Coronary artery (tissue), 2 donors: Measurements from ENCODE around the gene CIP2A.
A peak's percentile ranks its signal among the peaks of the same experiment; 100 is the strongest.

ENCODE experiments used
- DNase-seq: peaks from one replicate; pipeline ENCODE4 v3.0.0-alpha.2; 2017; ENCODE audit warnings: low spot score
- H3K27ac ChIP-seq, 2 donors: fragments of 200-600 bp; sonication (generic); one replicate each; pipeline ENCODE4 v1.5.1; 2016 to 2019
- H3K4me3 ChIP-seq: fragments of 200-600 bp; sonication (generic); 2 replicates; pipeline ENCODE4 v1.5.1; 2016; ENCODE audit warnings: mild to moderate bottlenecking, moderate library complexity
- CTCF ChIP-seq: fragments of 200-600 bp; sonication (generic); IDR thresholded peaks from one replicate; pipeline ENCODE4 v1.5.1; 2019; ENCODE audit warnings: antibody characterized with exemption

CIP2A gene

DNA sequence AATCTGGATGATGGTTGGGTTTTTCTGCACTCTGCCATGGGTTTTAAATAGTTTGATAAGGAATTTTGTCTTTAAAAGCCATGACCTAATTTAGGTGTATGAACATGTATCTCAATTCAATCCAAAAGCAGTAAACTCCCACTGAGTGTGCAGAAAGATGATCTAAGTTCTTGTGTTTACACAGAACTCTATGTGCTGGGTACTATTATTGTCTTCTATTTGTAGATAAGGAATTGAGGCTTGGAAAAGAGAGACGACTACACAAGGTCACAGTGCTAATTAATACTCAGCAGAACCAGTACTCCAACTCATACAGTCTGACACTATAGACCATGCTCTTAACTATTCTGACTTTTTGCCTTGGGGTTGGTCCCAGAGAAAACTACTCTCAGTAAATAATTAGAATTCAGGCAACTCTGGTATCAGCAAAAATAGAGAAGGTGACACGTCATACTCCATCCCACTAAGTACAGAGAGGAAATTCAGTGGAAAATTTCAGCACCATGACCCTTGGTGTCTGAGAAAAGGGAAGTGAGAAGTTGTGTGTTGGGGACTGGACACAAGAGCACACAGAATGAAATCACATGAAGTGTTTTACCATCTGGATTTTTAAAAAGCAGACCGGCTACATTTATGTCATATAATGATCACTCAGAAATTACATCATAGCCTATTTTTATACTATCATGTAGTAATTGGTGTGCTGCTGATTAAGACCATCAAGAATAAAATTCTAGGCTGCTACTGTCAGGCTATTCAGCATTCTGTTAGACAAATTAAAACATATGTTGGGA, 60.6 kb downstream of the CIP2A start:
- TF ChIP-seq CTCF, result no peak
- no peak for DNase-seq
- peak overlapping the region; percentile 4 to 75 for H3K27ac ChIP-seq
- H3K4me3 ChIP-seq, result no peak overlapping the region

DNA sequence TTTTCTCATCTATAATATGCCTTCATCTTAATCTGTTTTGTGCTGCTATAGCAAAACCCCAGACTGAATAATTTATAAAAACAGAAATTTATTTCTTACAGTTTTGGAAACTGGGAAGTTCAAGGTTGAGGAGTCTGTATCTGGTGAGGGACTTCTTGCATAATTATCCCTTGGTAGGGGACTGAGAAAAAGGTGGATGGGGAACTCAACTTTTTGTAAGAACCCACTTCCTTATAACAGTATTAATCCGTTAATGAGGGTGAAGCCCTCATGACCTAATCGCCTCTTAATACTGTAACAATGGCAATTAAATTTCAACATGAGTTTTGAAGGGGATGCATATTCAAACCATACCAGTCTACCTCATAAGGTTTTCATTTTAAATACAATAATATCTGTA, 61.4 kb downstream of the CIP2A start:
- TF ChIP-seq CTCF, result no peak
- Histone ChIP-seq H3K4me3 (no peak overlapping the region), H3K27ac (no peak overlapping the region)
- DNase-seq, result no peak

DNA sequence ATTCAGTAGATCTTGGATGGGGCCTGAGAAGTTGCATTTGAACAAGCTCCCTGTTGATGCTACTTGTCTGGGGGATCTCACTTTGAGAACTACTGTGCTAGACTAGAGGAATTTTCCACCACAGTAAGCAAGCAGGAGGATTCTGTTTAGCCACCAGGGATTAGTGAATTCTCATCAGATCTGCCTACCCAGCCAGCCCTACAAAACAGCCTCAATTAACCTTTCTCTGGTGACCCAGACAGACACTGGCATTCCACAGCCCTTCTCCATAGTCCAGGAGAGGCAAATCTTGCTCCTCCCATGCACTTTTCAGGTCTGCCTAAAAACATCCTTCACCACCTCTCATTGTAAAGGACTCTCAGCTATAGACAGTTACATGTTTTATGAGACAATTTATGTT, 62.1 kb downstream of the CIP2A start:
- no peak for DNase-seq
- no peak for TF ChIP-seq CTCF
- peak overlapping the region in 1 of 2 donors; percentile 52 for H3K27ac ChIP-seq
- H3K4me3 ChIP-seq, result no peak overlapping the region

DNA sequence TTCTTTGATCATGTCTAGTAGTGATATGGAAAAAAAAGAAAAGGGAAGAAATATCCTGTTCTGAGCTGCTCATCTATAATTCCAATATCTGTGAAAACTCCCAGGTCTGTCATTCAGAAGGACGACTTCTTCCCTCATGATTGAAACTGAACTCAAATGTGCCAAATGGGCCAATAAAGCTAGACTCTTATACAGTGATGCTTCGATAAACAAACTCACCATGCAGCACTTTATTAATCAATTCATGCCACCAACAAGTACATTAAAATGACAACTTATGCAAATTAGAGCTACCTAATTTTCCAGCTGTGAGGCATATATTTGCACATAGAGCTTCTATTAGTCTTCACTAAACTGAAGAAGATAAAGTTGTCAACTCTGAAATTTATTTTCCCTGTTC, 63.3 kb downstream of the CIP2A start:
- DNase-seq, result no peak
- TF ChIP-seq CTCF, result no peak
- no peak overlapping the region for H3K27ac ChIP-seq

DNA sequence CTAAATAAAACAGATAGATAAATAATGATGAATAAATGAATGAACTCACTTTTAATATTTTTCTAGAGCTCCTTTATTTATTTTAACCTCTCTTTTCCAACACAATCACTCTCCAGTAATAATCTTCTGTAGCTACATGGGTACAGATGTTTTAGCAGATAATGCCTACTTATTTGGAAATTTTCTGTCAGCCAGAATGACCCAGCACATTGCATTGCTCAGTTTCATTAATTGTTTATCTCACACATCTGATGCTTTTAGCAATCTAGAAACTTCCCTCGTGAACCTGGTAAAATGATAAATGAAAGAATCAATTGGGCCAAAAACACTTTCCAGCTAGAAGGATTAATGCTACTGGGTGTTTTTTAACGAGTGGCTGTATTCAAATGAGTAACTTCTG, 64.0 kb downstream of the CIP2A start:
- no peak overlapping the region for H3K4me3 ChIP-seq
- no peak overlapping the region for H3K27ac ChIP-seq
- DNase-seq, result no peak
- TF ChIP-seq CTCF, result no peak

More for the DNA sequence above, 63.3 kb downstream of the CIP2A start:
- H3K4me3 ChIP-seq, result no peak overlapping the region

DNA sequence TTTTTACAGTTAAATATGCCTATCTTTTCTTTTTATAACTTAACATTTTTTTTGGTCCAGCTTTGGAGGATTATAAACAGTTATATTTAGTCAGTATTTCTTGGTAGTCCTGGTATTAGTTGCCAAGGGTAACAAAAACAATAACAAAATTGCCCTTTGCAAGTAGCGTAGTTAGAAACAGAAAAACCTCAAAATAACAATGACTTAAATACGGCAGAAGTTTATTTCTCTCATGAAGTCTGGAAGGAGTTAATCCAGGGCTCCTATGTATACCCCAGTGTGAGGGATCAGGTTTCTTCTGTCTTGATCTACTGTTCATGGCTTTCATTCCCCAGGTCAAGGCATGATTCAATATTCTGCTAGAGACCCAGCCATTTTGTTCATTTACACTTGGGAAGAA, 64.7 kb downstream of the CIP2A start:
- peak overlapping the region; percentile 19 for H3K4me3 ChIP-seq
- peak overlapping the region; percentile 43 to 58 for H3K27ac ChIP-seq
- DNase-seq, result no peak
- TF ChIP-seq CTCF, result no peak

DNA sequence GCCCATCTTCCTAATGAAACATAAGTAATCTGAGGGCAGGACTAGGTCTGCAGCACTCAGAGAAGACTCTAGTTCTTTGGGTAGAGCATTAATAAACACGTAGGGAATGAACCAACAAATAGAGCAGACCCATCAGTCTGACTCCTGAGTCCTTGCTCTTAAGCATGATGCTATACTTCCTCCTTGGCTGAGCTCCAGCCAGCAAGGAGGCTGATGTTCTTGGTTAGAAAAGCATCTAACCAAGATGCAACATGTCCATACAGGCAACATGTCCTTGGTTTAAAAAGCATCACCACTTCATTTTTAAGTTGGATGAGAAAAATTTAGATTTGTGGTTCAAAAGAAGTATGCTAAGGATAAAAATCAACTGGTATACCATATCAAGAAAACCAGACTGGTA, 70.3 kb downstream of the CIP2A start:
- TF ChIP-seq CTCF, result no peak
- Histone ChIP-seq H3K4me3 (no peak overlapping the region), H3K27ac (no peak overlapping the region)
- DNase-seq, result no peak
